Measurements from ENCODE around the gene HAPLN2.

HAPLN2 gene

DNA sequence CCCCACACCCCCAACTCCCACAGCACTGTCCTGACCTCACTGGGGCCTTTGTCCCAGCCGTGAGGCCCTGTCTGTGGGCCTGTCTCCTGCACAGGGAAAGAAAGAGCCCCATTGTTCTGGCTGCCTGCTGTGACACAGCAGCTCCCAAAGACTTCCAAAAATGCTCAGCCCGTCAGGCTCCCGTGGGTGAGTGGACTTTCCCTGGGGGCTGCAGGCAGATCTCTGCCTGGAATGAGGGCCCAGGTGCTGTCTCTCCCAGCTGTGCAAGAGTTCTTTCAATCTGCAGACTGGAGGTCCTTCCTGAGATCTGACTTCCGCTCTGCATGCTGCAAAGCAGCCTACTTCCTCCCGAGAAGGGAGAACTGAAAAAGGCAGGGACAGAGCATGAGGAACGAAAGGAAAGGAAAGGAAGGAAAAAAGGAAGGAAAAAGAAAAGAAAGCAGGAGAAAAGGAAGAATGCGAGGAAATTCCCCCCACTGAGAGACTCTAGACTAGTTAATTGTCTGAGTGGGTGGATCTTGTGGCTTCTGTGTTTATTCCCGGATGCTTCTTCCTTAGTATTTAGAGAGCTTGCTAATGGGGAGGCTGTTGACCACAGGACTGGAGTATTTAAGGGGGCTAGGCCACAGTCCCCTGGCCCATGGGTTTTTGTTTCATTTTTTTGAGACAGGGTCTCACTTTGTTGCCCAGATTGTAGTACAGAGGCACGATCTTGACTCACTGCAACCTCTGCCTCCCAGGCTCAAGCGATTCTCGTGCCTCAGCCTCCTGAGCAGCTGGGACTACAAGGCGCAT, 43.0 kb downstream of the HAPLN2 start:
- H3K4me3 ChIP-seq (ENCODE audit: low read depth, low read length): no peak overlapping the region; the same call in 1 of the 2 replicates
- TF ChIP-seq, protein P1, sequence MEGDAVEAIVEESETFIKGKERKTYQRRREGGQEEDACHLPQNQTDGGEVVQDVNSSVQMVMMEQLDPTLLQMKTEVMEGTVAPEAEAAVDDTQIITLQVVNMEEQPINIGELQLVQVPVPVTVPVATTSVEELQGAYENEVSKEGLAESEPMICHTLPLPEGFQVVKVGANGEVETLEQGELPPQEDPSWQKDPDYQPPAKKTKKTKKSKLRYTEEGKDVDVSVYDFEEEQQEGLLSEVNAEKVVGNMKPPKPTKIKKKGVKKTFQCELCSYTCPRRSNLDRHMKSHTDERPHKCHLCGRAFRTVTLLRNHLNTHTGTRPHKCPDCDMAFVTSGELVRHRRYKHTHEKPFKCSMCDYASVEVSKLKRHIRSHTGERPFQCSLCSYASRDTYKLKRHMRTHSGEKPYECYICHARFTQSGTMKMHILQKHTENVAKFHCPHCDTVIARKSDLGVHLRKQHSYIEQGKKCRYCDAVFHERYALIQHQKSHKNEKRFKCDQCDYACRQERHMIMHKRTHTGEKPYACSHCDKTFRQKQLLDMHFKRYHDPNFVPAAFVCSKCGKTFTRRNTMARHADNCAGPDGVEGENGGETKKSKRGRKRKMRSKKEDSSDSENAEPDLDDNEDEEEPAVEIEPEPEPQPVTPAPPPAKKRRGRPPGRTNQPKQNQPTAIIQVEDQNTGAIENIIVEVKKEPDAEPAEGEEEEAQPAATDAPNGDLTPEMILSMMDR (IDR thresholded peaks at IDR 0.05; ENCODE audit: low read depth, low read length, missing control alignments): no peak
- DNase-seq (ENCODE audit: low read depth): no peak

DNA sequence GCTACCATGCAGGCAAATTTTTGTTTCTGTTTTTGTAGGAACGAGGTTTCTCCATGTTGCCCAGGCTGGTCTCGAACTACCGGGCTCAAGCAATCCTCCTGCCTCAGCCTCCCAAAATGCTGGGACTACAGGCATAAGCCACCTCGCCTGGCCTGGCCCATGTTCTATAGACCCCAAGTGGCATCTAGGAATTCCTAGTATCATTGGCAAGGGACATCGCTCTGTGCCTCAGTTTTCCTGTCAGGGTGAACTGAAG, 43.5 kb downstream of the HAPLN2 start:
- H3K4me3 ChIP-seq (ENCODE audit: low read depth, low read length): no peak overlapping the region
- TF ChIP-seq, protein P1 (IDR thresholded peaks at IDR 0.05; ENCODE audit: low read depth, low read length, missing control alignments): no peak
- no peak for DNase-seq (ENCODE audit: low read depth)

DNA sequence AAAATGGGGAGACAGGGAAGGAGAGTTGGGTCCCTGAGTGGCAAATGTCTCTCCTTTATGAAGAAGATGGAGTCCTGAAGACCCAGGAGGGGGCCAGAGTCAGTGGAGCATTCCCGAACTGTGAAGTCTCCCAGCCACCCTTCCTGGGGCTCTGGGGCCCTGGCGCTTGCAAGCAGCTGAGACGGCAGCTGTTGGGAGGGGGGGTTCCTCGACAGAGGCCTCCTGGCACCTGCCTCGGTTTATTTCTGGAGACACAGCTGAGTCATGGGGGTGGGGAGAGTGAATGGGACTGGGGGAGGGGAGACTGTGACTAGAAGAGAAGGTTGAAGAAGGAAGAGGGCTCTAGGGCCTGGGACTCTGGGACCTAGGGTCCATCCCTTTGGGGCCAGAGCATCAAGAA, 44.0 kb downstream of the HAPLN2 start:
- TF ChIP-seq, protein P1 (IDR thresholded peaks at IDR 0.05; ENCODE audit: low read depth, low read length, missing control alignments): no peak
- no peak overlapping the region for H3K4me3 ChIP-seq (ENCODE audit: low read depth, low read length)
- DNase-seq (ENCODE audit: low read depth): no peak

DNA sequence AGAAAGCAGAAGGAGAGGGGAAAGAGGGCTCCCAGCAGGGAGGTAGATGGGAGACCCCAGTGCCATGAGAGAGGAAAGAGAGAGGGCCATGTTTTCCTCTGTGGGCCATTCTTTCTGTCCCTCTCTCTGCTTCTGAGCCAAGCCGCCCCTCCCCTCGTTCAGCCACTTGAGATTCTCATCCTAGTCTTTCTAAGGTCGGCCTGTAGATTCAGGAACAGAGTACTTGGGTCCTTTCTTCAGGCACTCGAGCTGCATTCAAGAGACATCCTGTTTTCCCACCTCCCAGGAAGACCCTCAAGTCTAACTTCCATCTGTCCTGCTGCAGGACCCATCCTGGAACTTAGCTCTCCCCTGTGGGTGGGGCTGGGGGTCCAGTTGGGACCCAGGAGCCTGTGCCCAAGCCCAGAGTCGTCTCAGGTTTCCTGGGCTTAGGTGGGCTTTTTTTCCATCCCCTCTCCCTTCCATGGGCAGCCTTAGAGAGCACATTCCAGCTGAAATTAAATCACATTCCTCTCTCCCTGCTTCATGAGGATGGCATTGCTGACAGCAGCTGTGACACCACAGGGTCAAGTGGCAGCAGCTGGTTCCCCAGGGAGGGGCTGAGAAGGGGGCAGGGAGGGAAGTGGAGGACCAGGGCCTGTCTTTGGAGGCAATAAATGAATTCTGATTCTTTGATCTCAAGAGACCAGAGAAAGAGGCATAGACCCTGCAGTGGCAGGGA, 45.0 kb downstream of the HAPLN2 start:
- TF ChIP-seq, protein P1 (IDR thresholded peaks at IDR 0.05; ENCODE audit: low read depth, low read length, missing control alignments): no peak
- no peak overlapping the region for H3K4me3 ChIP-seq (ENCODE audit: low read depth, low read length)
- DNase-seq (ENCODE audit: low read depth): no peak

DNA sequence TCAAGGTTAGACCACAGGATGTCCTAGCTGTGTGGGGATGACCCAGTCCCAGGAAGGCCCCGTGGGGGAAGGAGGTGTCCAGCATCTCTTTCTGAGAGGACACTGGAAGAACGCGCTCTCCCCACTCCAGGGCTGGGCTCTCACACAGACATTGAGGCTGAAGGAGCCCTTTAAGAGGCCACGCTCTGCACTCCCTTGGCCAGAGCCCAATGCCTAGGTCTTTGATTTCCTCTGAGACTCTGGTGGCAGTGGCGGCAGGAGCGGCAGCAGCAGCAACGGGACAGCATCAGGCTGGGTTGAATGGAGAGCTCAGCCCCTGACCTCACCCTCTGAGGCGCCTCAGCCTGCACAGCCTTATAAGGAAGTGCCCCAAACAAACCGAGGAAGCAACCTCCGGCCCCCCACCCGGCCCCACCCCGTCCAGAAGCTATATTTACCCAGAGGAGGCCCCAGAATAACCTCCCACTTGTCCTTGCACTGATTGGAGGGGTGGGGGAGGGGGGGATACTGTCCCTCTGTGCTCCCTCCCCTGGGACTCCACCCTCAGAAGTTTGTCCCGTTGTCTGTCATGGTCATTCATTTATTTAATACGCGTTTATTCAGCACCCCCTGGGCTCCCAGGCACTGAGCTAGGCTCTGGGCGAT, 45.7 kb downstream of the HAPLN2 start:
- H3K4me3 ChIP-seq (ENCODE audit: low read depth, low read length): no peak overlapping the region
- DNase-seq (ENCODE audit: low read depth): no peak

GRCh38 chr1:156665539-156665938, 46.3 kb downstream of the HAPLN2 start:
- TF ChIP-seq, protein P1 (IDR thresholded peaks at IDR 0.05; ENCODE audit: low read depth, low read length, missing control alignments): no peak
- DNase-seq (ENCODE audit: low read depth): no peak
- no peak overlapping the region for H3K4me3 ChIP-seq (ENCODE audit: low read depth, low read length)

More for the DNA sequence above, 45.7 kb downstream of the HAPLN2 start:
- TF ChIP-seq, protein P1 (IDR thresholded peaks at IDR 0.05; ENCODE audit: low read depth, low read length, missing control alignments): no peak

Data from GM12864 (cell line).